Measurements from ENCODE around the gene APELA. TPM values are rescaled to one million over a fixed set of nuclear protein-coding genes. Genes with fewer than 3 reads are reported as not detected.

The APELA gene
- total and polyA plus RNA-seq, 2 of the 4 experiments (the other 2 are of a cell fraction), result not detected

- Histone ChIP-seq H3K4me2 (ENCODE audit: low read depth, low read length) (no peak overlapping the region), H3K4me1 (ENCODE audit: control insufficient read depth, insufficient read depth, low read length) (no peaks in the 10 kb centered on the region), H3K4me3 (ENCODE audit: insufficient read depth, low read depth, low read length) (no peak overlapping the region), H3K9ac (ENCODE audit: low read depth, low read length) (no peak overlapping the region), H4K91ac (ENCODE audit: insufficient read depth, low read depth, low read length) (no peak overlapping the region), H3K14ac (replicated peaks; ENCODE audit: low read depth, low read length) (no peak overlapping the region), H2AFZ (replicated peaks; ENCODE audit: low read length, poor library complexity) (no peak overlapping the region), H4K8ac (ENCODE audit: low read depth in 2 of 2, low read length in 2 of 2) (no peak overlapping the region), H2BK20ac (ENCODE audit: low read depth, low read length) (no peak overlapping the region), H2BK5ac (ENCODE audit: low read depth, low read length, poor library complexity, severe bottlenecking) (no peak overlapping the region), H3K56ac (ENCODE audit: extremely low read depth, insufficient read depth, low read length) (no peak overlapping the region), H2BK15ac (ENCODE audit: low read depth, low read length) (no peak overlapping the region), H3K9me1 (ENCODE audit: insufficient read depth, low read length) (no peaks in the 10 kb centered on the region), H2AK9ac (replicated peaks; ENCODE audit: low read depth, low read length, poor library complexity) (no peak overlapping the region), H4K5ac (ENCODE audit: low read depth, low read length) (no peak overlapping the region), H2BK120ac (ENCODE audit: low read depth, low read length) (no peak overlapping the region), H3K27ac (ENCODE audit: insufficient read depth, low read length) (no peak overlapping the region), H3K36me3 (ENCODE audit: control insufficient read depth, insufficient read depth, low read length) (no peaks in the 10 kb centered on the region), H4K20me1 (ENCODE audit: insufficient read depth, low read length) (no peaks in the 10 kb centered on the region), H3K4ac (ENCODE audit: low read depth, low read length) (no peak overlapping the region), H3K27me3 (ENCODE audit: control insufficient read depth, insufficient read depth, low read length) (no peaks in the 10 kb centered on the region), H3K79me1 (ENCODE audit: low read depth in 1 of 2, low read length in 2 of 2) (no peaks in the 10 kb centered on the region), H3K9me3 (ENCODE audit: control insufficient read depth, insufficient read depth, low read length) (peaks cover 2% of the 10 kb centered on the region; the same call in 1 of the 2 replicates), H3K23ac (ENCODE audit: low read depth, low read length) (no peak overlapping the region), H3K18ac (ENCODE audit: low read depth, low read length) (no peak overlapping the region), H2AK5ac (ENCODE audit: low read depth, low read length) (no peak overlapping the region)
- intact Hi-C loops (cut with micrococcal nuclease) (no loop called here), dilution Hi-C loops (cut with HindIII; ENCODE audit: low sequenced_read_pairs, unreplicated experiment) (no loop called here), in situ Hi-C loops (cut with MboI; ENCODE audit: low sequenced_read_pairs) (no loop called here)
- no peak for ATAC-seq (ENCODE audit: low read depth)
- whole genome bisulfite sequencing, 2 experiments (ENCODE audit: extremely low coverage in 2 of 2, insufficient read length in 1 of 2), result no CpG with 5 or more reads among the region's 2 CpGs
- no TSS peak for BruUV-seq (replicated peaks)
- DNase-seq, result no peak
- no peak for TF ChIP-seq USF2 (IDR thresholded peaks at IDR 0.05; ENCODE audit: low read depth, low read length)
- no peak for TF ChIP-seq MAZ (IDR thresholded peaks at IDR 0.05; ENCODE audit: borderline replicate concordance, low read depth, low read length)
- TF ChIP-seq CTCF (conservative IDR thresholded peaks at IDR 0.05; ENCODE audit: low read depth, low read length), result no peak
- TF ChIP-seq ELK1 (IDR thresholded peaks at IDR 0.05; ENCODE audit: borderline replicate concordance, low read depth, low read length), result no peak
- TF ChIP-seq FOS (IDR thresholded peaks at IDR 0.05; ENCODE audit: low read depth, low read length), result no peak
- TF ChIP-seq MAFK (IDR thresholded peaks at IDR 0.05; ENCODE audit: low read depth, low read length), result no peak
- TF ChIP-seq MXI1 (IDR thresholded peaks at IDR 0.05; ENCODE audit: borderline replicate concordance, low read depth, low read length), result no peak
- no peak for TF ChIP-seq RAD21 (IDR thresholded peaks at IDR 0.05; ENCODE audit: low read length)
- TF ChIP-seq CHD1 (IDR thresholded peaks at IDR 0.05; ENCODE audit: low read depth, low read length), result no peak
- no peak for TF ChIP-seq NFE2L2 (IDR thresholded peaks at IDR 0.05; ENCODE audit: low read depth, low read length)
- TF ChIP-seq RFX5 (IDR thresholded peaks at IDR 0.05; ENCODE audit: low read depth, low read length), result no peak
- TF ChIP-seq POLR2A (IDR thresholded peaks at IDR 0.05; ENCODE audit: low read depth, low read length), result no peak
- TF ChIP-seq BHLHE40 (IDR thresholded peaks at IDR 0.05; ENCODE audit: low read depth, low read length), result no peak
- TF ChIP-seq CEBPB (IDR thresholded peaks at IDR 0.05; ENCODE audit: low read depth, low read length), result no peak
- TF ChIP-seq SMC3 (IDR thresholded peaks at IDR 0.05; ENCODE audit: low read depth, low read length), result no peak
- TF ChIP-seq RCOR1 (IDR thresholded peaks at IDR 0.05; ENCODE audit: insufficient replicate concordance, low read length), result no peak
- POLR2A ChIA-PET (ENCODE audit: unreplicated experiment), result no interaction called here
- CTCF ChIA-PET, result no interaction called here
These were observed 28.9 kb upstream of the APELA start for GRCh38 chr4:164847967-164848649.
